Measurements from ENCODE around the gene HEMGN.

HEMGN gene

DNA sequence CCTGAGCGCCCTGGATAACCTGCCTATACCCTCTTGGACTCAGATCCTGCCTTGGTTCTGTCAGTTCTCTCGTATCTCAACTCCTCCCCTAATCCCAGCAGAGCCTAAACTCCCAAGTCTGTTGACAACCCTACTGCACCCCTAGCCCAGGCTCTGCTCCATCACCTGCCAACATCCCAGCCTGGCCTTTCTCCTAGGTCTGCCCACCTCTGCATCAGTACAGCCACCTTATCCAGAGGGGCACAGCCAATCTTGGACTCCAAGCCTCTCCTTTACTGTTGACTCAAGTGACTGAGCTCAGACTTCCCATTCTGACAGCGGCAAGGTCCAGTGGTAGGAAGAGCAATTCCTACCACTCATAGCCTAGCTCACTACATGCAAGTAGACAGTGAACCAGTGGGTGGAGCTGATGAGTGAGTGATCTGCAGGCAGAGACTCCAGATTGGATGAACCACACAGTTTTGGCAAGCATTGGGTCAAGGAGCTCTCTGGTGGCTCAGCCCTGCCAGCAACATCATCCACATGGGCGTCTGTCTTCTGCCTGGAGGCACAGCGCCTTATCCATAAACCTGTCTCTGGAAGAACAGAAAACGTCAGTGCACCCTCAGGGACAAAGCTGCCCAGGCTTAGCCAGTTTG lies 42.2 kb downstream of the HEMGN start:
- DNase-seq (ENCODE audit: low read depth) = no peak

DNA sequence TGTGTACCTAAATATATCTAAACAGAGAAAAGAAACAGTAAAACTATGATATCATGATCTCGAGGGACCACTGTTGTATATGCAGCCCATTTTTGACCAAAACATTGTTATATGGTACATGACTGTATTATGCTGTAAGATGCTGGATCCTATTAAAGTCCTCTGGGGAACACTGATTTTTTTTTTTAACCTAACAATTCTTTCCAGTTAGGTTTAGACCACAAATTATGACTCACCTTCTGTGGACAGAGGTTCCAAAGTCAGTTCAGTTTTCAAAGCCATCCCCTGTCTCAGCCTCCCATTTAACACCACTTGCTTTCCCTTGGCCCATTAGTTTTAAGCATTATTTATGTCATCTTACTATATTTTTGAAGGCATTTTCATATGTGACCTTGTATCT lies 42.8 kb downstream of the HEMGN start:
- DNase-seq (ENCODE audit: low read depth) = no peak

DNA sequence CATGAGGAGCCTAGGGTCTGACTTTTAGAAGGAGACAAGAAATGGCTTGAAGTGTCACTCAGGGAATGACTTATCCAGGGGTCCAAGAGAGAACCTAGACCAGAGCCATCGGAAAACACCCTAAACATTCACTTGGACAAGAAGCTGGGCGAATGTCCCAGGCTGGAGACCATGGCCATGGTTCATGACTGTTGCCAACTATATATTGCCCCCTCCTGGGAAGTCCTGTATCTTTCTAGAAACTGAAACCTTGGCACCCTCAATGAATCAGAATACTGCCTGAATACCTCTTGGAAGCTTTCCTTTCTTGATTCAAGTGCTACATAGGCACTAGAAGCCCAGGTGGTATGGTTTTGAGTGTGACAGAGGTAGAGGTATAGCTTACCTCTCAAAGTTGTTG lies 45.6 kb downstream of the HEMGN start:
- DNase-seq (ENCODE audit: low read depth) = no peak

DNA sequence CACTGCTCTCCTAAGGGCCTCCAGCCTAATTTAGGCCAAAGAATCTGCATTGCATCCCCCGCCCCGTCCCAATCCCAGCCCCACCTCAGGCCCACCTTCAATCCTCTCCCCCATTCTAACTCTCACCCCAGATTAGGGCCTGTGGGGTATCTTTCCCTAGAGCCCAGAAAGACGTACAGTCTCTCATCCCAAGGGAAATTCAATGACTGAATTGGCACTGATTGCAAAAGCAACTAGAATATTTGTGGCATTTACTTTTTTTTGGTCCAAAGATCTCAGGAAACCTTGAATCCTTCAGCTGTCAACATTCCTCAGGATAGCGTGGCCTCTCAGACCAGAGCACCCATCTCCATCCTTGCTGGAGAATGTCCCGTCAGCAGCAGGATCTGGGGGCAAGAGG lies 46.2 kb downstream of the HEMGN start:
- DNase-seq (ENCODE audit: low read depth) = no peak

DNA sequence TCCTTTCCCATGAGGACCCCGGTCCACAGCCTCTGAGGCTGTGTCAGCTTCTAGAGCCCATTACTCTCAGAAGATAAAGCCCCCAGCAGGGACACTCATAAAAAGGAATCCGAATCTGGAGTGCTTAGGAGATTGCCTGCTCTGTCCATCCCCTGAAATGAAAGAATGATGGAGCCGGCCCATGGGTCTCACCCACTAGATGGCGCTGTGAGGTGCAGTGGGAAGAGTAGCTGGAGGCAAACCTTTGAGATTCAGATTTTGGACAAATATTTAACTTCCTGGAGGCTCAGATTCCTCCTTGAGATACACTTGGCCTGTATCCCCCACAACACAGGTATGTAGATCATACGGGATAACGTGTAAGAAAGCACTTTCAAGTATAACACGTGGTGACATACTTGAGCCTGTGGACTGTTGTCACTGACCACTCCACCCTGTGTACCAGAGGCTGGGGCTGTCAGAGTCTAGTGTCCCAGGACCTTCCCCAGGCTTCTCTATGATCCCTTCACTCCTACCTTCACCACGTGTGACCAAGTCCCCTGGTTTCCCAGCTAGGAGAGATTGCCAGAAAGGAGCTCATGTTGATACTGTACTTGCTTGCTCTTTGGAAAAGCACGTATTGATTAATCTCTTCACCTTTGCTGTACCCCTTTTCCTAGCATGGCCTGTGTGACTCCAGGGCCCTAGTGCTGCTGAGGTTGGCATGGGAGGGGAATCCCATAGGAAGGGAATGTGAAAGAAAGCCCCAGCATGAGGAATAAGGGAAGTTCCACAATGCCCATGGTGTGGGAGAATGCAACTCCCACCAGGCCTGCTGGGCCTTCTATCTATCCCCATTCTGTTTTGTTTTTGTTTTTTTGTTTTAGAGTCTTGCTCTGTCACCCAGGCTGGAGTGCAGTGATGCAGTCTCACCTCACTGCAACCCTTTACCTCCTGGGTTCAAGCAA lies 47.8 kb downstream of the HEMGN start:
- peak; percentile 53 for DNase-seq (ENCODE audit: low read depth)

DNA sequence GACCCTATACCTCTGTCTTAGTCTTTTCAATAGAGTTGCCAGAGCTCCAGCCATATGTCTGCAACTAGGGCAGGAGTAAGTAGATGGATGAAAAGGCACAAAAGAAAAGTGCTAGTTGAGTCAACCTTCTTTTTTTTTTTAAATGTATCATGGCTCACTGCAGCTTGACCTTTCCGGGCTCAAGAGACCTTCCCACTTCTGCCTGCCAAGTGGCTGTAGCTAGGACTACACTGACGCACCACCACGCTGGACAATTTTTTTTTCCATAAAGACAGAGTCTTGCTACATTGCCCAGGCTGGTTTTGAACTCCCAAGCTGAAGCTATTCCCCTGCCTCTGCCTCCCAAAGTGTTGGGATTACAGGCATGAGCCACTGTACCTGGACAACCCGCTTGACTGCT lies 57.6 kb downstream of the HEMGN start:
- no peak for DNase-seq (ENCODE audit: low read depth)

All from T follicular helper cell (primary cell).